Measurements from ENCODE around the gene DNAH10. TPM values are rescaled to one million over a fixed set of nuclear protein-coding genes. Genes with fewer than 3 reads are reported as not detected.

The DNAH10 gene, protein sequence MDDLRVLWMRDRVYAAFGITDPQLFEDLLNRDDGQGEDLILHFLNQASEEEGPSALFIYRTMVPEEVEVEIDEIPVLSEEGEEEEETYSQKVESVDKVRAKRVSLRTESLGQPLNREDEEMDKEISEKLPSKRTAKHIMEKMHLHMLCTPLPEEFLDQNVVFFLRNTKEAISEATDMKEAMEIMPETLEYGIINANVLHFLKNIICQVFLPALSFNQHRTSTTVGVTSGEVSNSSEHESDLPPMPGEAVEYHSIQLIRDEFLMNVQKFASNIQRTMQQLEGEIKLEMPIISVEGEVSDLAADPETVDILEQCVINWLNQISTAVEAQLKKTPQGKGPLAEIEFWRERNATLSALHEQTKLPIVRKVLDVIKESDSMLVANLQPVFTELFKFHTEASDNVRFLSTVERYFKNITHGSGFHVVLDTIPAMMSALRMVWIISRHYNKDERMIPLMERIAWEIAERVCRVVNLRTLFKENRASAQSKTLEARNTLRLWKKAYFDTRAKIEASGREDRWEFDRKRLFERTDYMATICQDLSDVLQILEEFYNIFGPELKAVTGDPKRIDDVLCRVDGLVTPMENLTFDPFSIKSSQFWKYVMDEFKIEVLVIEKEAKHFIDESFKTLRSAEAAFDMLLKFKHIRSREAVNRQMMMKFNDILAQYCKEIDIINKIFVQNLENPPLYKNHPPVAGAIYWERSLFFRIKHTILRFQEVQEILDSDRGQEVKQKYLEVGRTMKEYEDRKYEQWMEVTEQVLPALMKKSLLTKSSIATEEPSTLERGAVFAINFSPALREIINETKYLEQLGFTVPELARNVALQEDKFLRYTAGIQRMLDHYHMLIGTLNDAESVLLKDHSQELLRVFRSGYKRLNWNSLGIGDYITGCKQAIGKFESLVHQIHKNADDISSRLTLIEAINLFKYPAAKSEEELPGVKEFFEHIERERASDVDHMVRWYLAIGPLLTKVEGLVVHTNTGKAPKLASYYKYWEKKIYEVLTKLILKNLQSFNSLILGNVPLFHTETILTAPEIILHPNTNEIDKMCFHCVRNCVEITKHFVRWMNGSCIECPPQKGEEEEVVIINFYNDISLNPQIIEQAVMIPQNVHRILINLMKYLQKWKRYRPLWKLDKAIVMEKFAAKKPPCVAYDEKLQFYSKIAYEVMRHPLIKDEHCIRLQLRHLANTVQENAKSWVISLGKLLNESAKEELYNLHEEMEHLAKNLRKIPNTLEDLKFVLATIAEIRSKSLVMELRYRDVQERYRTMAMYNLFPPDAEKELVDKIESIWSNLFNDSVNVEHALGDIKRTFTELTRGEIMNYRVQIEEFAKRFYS (N-terminal part only)
- total RNA-seq: under 1 TPM; 0.05 TPM

DNA sequence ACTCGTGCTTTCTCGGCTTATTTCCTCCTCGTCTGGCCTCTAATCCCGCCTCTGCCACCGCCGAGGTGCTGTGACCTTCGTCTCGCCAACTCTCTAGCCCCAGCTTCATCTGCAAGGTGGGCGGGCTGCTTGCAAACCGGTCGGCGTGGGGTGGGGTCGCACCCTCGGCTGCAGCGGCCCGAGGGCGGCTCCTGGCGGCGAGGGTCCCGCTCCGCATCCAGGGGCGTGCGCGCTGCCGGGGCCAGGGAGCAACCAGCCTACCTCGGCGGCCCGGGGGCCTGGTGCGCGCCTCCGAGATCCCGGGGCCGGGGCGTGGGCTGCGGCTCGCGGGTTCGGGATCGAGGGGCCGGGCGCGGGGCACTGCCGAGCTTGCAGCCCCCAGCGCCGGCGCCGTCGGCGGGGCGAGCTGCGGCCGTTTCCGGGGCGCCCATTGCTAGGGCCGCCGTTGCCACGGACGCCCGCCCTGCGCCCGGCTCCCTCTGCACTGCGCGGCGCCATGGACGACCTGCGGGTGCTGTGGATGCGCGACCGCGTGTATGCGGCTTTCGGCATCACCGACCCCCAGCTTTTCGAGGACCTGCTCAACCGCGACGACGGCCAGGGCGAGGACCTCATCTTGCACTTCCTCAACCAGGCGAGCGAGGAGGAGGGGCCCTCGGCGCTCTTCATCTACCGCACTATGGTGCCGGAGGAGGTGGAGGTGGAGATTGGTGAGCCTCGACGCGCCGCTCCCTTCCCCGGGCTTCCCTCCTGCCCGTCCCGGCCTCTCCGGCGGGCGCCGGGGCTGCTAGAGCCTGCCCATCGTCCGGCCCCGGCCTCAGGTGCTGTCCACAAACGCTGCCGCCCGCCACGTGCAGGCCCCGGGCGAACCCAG is at the start of gene DNAH10:
Gene DNAH10 (plus strand): TSS at position 461 of the 874 bp plus-strand sequence. CDS start 36 bp downstream, at position 497.
- Mint-ChIP-seq H3K27ac (no peak within 1 kb of the TSS), H3K27me3 (ENCODE audit: low read depth) (peaks cover 2% of the 10 kb centered on the region), H3K4me1 (ENCODE audit: low read depth) (no peaks in the 10 kb centered on the region), H3K9me3 (no peaks in the 10 kb centered on the region), H3K4me3 (peak within 1 kb of the TSS; percentile 73), H3K36me3 (ENCODE audit: low read depth) (no peaks in the 10 kb centered on the region)
- peak; percentile 34 for DNase-seq
- intact Hi-C loops (cut with micrococcal nuclease): loop anchor here (10.0 kb wide), 1 partner anchor 127 kb away; the partner anchor contains the start of genes EIF2B1 and GTF2H3
- CTCF ChIA-PET: interaction anchor here (1.2 to 1.4 kb wide), 3 partner anchors 9 to 134 kb away, joined by 3 to 5 read pairs (median 4); no protein-coding TSS in a partner anchor

DNA sequence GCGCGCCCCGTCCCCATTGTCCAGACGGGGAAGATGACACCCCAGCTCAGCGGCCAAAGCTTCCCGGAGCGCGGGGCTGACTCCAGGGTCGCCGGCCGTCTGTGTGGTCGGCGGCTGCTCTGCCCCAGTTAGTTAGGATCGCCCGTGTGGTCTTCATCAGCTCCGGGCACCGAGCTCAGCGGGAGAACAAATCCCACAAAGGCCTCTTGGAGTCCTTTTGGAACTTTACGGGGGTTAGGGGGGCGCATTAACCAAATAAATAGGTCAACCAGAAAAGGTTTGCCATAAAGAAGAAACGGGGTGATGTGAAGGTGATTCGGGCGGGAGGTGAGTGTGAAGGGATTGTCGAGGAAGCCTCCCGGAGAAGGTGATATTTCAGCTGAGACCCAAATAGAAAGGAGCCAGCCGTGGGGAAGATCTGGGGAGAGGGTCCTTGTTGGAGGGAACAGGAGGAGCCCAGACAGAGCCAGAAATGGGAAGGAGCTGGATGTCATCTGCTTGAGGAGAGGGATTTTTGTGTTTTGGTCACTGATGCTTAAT is 49.3 kb upstream of the DNAH10 start:
- no peaks in the 10 kb centered on the region for H3K27me3 Mint-ChIP-seq (ENCODE audit: low read depth)
- peak overlapping the region; percentile 80 for H3K4me3 Mint-ChIP-seq
- H3K9me3 Mint-ChIP-seq: no peaks in the 10 kb centered on the region
- no peak for DNase-seq
- CTCF ChIA-PET: interaction anchor here (1.0 to 1.3 kb wide), 2 partner anchors 32 to 49 kb away, joined by 4 to 5 read pairs; partner anchors contain the start of gene DNAH10
- peak overlapping the region; percentile 83 for H3K27ac Mint-ChIP-seq
- peaks cover 42% of the 10 kb centered on the region for H3K4me1 Mint-ChIP-seq (ENCODE audit: low read depth)
- peaks cover 2% of the 10 kb centered on the region for H3K36me3 Mint-ChIP-seq (ENCODE audit: low read depth)
- intact Hi-C loops (cut with micrococcal nuclease): loop anchor here (1.0 to 10.0 kb wide), 10 partner anchors 131 to 1631 kb away; partner anchors contain the start of genes CCDC92, HCAR1, MPHOSPH9 and MTRFR

DNA sequence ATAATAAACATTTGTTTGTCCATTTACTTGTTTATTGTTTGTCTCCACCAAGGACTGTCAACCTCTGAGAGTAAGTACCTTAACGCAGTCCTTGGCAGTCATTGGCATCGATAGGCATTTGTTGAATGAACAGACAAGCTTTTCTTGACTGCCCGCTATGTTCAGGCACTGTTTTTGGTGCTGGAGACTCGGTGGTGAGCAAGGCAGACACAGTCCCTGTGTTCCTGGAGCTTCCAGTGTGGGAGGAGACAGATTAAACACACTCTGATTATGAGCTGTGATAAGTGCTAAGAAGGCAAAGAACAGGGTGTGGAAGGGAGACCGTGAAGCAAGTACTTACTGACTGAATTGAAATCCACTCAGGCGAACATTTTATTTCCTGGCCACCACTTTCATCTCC is 48.7 kb upstream of the DNAH10 start:
- CTCF ChIA-PET: interaction anchor here (1.0 to 1.3 kb wide), 2 partner anchors 31 to 49 kb away, joined by 4 to 5 read pairs; partner anchors contain the start of gene DNAH10
- no peaks in the 10 kb centered on the region for H3K27me3 Mint-ChIP-seq (ENCODE audit: low read depth)
- H3K4me1 Mint-ChIP-seq (ENCODE audit: low read depth): peaks cover 42% of the 10 kb centered on the region
- intact Hi-C loops (cut with micrococcal nuclease): loop anchor here (5.0 to 10.0 kb wide), 9 partner anchors 131 to 1631 kb away; partner anchors contain the start of genes CCDC92, HCAR1, MPHOSPH9 and MTRFR
- peak overlapping the region; percentile 83 for H3K27ac Mint-ChIP-seq
- peaks cover 2% of the 10 kb centered on the region for H3K36me3 Mint-ChIP-seq (ENCODE audit: low read depth)
- DNase-seq: peak; percentile 26
- no peaks in the 10 kb centered on the region for H3K9me3 Mint-ChIP-seq
- H3K4me3 Mint-ChIP-seq: peak overlapping the region; percentile 80

DNA sequence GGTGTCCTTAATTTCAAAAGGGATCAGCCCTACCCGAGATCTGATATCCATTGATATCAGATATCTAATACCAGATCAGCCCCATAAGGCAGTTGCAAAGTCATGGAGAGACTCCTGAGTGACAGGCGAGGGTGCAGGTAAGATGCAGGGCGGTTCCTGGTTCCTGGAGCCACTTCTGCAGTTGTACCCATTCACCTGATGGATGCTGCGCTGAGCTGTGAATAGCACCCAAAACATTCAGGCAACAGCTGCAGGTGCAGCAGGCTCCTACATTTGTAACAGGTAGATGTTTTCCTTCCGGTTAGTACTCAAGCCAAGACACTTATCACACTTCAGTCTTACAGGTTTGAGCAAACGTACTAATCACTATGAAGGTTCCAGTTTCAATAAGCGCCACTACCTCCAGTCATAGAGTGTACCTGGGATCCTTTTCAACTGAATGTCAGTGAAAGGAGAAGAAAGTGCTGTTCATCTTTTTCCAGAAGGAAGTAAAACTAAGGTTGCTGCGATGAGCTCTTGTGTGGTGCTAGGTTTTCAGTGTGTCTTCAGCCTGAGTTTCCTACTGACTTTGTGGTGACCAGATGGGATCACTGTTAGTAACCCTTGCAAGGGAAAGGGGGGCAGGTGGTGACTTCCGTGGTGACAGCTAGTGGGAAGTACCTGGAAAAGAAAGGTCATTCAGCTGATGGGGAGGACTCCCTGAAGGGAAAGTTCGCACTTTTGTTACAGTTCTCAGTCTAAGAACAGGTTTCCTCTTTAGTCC is 48.1 kb upstream of the DNAH10 start:
- Mint-ChIP-seq H3K4me1 (ENCODE audit: low read depth) (peaks cover 42% of the 10 kb centered on the region), H3K27ac (peak overlapping the region; percentile 83), H3K36me3 (ENCODE audit: low read depth) (peaks cover 2% of the 10 kb centered on the region), H3K9me3 (no peaks in the 10 kb centered on the region), H3K4me3 (peak overlapping the region; percentile 80), H3K27me3 (ENCODE audit: low read depth) (no peaks in the 10 kb centered on the region)
- CTCF ChIA-PET: interaction anchor here (0.8 to 1.0 kb wide), 2 partner anchors 10 to 30 kb away, joined by 3 to 4 read pairs; no protein-coding TSS in a partner anchor
- intact Hi-C loops (cut with micrococcal nuclease): loop anchor here (1.0 to 10.0 kb wide), 15 partner anchors 43 to 1632 kb away; partner anchors contain the start of genes CCDC92, HCAR1, MPHOSPH9 and MTRFR
- DNase-seq: peak; percentile 68

DNA sequence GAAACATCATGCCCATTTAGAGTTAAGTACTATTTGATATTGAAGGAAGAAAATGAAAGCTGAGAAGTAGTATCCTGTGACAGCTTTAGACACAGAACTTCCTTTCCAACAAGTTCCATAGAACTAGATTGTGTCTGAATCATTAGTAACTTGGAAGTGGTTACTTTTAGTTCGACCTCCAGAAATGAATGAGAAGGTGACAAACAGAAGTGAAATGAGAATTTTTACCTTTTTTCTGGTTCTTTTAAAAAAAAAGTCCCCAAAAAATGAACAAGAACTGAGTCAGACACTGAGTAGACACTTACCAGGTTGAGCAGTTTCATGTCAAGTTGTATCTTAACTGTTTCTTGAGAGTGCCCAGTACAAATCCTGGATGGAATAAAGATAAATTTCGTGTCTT is 46.9 kb upstream of the DNAH10 start:
- DNase-seq: no peak
- Mint-ChIP-seq H3K27me3 (ENCODE audit: low read depth) (no peaks in the 10 kb centered on the region), H3K9me3 (no peaks in the 10 kb centered on the region), H3K4me1 (ENCODE audit: low read depth) (peaks cover 49% of the 10 kb centered on the region), H3K4me3 (peak overlapping the region; percentile 80), H3K27ac (peak overlapping the region; percentile 83), H3K36me3 (ENCODE audit: low read depth) (peaks cover 2% of the 10 kb centered on the region)
- intact Hi-C loops (cut with micrococcal nuclease): loop anchor here (1.0 to 10.0 kb wide), 11 partner anchors 8 to 1059 kb away; partner anchors contain the start of genes EIF2B1, GTF2H3, MPHOSPH9 and MTRFR
- CTCF ChIA-PET: no interaction called here

DNA sequence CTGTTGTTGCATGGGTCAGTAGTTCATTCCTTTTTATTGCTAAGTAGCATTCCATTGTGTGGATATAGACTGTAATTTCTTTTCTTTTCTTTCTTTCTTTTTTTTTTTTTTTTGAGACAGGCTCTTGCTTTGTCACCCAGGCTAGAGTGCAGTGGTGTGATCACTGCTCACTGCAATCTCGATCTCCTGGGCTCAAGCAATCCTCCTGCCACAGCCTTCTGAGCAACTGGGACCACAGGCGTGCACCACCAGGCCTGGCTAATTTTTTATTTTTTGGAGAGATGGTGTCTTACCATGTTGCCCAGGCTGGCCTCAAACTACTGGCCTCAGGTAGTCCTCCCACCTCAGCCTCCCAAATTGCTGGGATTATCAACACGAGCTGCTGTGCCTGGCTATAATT is 44.8 kb upstream of the DNAH10 start:
- peaks cover 7% of the 10 kb centered on the region for H3K36me3 Mint-ChIP-seq (ENCODE audit: low read depth)
- no peak overlapping the region for H3K27ac Mint-ChIP-seq
- no peak for DNase-seq
- CTCF ChIA-PET: no interaction called here
- intact Hi-C loops (cut with micrococcal nuclease): loop anchor here (5.0 to 10.0 kb wide), 4 partner anchors 283 to 743 kb away; partner anchors contain the start of genes MPHOSPH9, MTRFR, OGFOD2 and RILPL2
- no peaks in the 10 kb centered on the region for H3K27me3 Mint-ChIP-seq (ENCODE audit: low read depth)
- no peaks in the 10 kb centered on the region for H3K9me3 Mint-ChIP-seq
- H3K4me1 Mint-ChIP-seq (ENCODE audit: low read depth): peaks cover 39% of the 10 kb centered on the region
- no peak overlapping the region for H3K4me3 Mint-ChIP-seq

DNA sequence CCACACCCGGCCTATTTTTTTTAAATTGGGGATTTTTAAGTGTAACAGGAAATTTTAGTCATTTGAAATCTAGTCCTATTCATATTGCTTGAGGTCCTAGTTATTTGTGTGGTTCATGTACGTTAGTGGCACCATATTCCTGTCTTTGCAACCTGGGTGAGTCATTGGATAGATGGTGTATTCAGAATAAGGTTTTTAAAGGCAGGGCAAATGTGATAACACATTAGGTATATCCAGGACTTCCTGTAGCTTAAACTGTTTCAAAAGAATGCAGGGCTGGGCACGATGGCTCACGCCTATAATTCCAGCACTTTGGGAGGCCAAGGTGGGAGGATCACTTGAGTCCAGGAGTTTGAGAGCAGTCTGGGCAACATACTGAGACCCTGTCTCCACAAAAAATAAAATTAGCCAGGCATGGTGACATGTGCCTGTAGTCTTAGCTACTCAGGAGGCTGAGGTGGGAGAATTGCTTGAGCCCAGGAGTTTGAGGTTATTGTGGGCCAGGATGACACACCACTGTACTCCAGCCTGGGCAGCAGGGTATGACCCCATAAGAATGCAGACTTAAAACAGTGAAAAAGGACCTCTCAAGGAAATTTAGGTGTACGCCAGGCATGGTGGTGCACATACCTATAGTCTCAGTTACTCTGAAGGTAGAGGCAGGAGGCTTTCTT is 41.8 kb upstream of the DNAH10 start:
- Mint-ChIP-seq H3K4me3 (no peak overlapping the region), H3K36me3 (ENCODE audit: low read depth) (peaks cover 11% of the 10 kb centered on the region), H3K27me3 (ENCODE audit: low read depth) (no peaks in the 10 kb centered on the region), H3K4me1 (ENCODE audit: low read depth) (peaks cover 33% of the 10 kb centered on the region), H3K27ac (peak overlapping the region; percentile 22), H3K9me3 (no peaks in the 10 kb centered on the region)
- intact Hi-C loops (cut with micrococcal nuclease): no loop called here
- CTCF ChIA-PET: interaction anchor here (0.6 kb wide), 1 partner anchor 74 kb away, joined by 6 read pairs; no protein-coding TSS in a partner anchor
- no peak for DNase-seq

DNA sequence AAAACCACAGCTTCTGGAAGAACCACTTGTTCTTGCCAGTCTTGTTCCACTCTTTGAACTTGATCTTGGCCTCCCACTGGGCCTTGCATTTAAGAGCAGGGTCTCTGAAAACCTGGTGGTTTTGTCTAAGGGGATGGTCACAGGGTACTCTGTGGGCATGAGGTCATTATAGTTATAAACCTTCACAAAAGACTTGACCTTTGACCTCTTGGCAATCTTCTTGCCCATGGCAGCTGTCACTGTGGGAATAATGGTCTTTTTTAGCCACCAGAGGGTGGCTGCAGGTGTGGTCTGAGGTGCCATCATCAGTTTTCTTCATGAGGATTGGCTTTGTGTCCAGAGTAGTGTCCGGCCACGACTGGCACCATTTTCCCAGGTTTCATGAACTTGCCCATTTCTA is 40.9 kb upstream of the DNAH10 start:
- intact Hi-C loops (cut with micrococcal nuclease): no loop called here
- no peaks in the 10 kb centered on the region for H3K27me3 Mint-ChIP-seq (ENCODE audit: low read depth)
- no peak for DNase-seq
- no peak overlapping the region for H3K4me3 Mint-ChIP-seq
- H3K9me3 Mint-ChIP-seq: no peaks in the 10 kb centered on the region
- peaks cover 11% of the 10 kb centered on the region for H3K36me3 Mint-ChIP-seq (ENCODE audit: low read depth)
- H3K4me1 Mint-ChIP-seq (ENCODE audit: low read depth): peaks cover 28% of the 10 kb centered on the region
- no peak overlapping the region for H3K27ac Mint-ChIP-seq
- CTCF ChIA-PET: no interaction called here

DNA sequence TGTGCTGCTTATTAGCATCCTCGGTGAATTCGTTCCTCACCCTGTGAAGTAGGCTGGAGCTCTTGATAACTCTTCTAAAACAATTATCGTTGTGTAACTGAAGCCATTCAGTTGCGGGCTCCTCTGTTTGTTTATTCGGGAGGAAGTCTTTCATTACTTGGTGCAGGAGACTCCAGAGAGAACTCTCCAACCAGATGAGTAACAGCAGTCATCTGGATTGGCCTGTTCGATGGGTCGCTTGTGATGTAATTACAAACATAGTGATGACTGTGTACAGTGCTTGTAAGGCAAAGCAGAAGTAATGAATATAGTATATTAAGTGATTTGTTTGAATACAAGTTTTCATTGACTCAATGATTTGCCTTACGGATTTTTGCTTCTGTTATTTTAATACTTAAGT is 39.1 kb upstream of the DNAH10 start:
- intact Hi-C loops (cut with micrococcal nuclease): loop anchor here (1.0 kb wide), 1 partner anchor 8 kb away; no protein-coding TSS in a partner anchor
- H3K4me1 Mint-ChIP-seq (ENCODE audit: low read depth): peaks cover 26% of the 10 kb centered on the region
- CTCF ChIA-PET: interaction anchor here (0.6 kb wide), 1 partner anchor 61 kb away, joined by 3 read pairs; no protein-coding TSS in a partner anchor

More for the DNA sequence above, 39.1 kb upstream of the DNAH10 start:
- H3K4me3 Mint-ChIP-seq: no peak overlapping the region
- DNase-seq: no peak
- no peak overlapping the region for H3K27ac Mint-ChIP-seq
- H3K27me3 Mint-ChIP-seq (ENCODE audit: low read depth): no peaks in the 10 kb centered on the region
- H3K36me3 Mint-ChIP-seq (ENCODE audit: low read depth): peaks cover 16% of the 10 kb centered on the region
- no peaks in the 10 kb centered on the region for H3K9me3 Mint-ChIP-seq

All from activated naive CD4-positive, alpha-beta T cell treated with anti-CD3 and anti-CD28 coated beads for 36 hours (primary cell).